Nephron progenitor cell (in vitro differentiated cells): Measurements from ENCODE around the gene SAXO1.

Experiments
- DNase-seq: peaks from one replicate; pipeline ENCODE4 v3.0.0; 2021
- H3K27ac Mint-ChIP-seq: 2 replicates; pipeline ENCODE4 v1.8.0; 2021; ENCODE audit warnings: mild to moderate bottlenecking, moderate library complexity, mixed read lengths
- H3K27me3 Mint-ChIP-seq: 2 replicates; pipeline ENCODE4 v1.8.0; 2021; ENCODE audit warnings: mild to moderate bottlenecking, low read depth, mixed read lengths; ENCODE audit not compliant: poor library complexity
- H3K36me3 Mint-ChIP-seq: 2 replicates; pipeline ENCODE4 v1.8.0; 2021; ENCODE audit warnings: low read depth, mixed read lengths
- H3K4me1 Mint-ChIP-seq: 2 replicates; pipeline ENCODE4 v1.8.0; 2021; ENCODE audit warnings: mixed read lengths
- H3K4me3 Mint-ChIP-seq: 2 replicates; pipeline ENCODE4 v1.8.0; 2021; ENCODE audit warnings: mild to moderate bottlenecking, moderate library complexity, mixed read lengths
- H3K9me3 Mint-ChIP-seq: 2 replicates; pipeline ENCODE4 v1.8.0; 2021; ENCODE audit warnings: mild to moderate bottlenecking, moderate library complexity, mixed read lengths
- TF ChIP-seq, protein P1 (sequence below): fragments of 200-600 bp; sonication (generic); IDR thresholded peaks from 2 replicates; pipeline ENCODE4 v1.5.0; 2021; ENCODE audit warnings: antibody characterized with exemption

SAXO1 gene

DNA sequence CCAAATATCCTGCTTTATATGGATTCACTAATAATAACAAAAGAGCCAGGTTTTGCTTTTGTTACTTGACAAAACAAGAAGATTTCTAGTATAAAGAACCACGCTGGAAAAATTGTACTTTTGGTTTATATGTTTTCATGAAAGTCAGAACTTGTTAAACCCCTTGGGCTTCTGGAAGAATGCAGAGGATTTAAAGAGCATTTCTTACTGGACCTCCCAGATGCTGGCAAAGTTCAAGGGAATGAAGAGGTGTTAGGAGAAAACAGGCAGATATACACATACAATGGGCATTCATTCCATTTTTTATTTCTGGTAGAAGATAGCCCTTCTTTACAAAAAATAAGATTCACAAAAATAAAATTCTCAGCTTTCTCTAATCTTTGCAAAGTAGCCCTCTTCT, 61.1 kb downstream of the SAXO1 start:
- TF ChIP-seq, protein P1, sequence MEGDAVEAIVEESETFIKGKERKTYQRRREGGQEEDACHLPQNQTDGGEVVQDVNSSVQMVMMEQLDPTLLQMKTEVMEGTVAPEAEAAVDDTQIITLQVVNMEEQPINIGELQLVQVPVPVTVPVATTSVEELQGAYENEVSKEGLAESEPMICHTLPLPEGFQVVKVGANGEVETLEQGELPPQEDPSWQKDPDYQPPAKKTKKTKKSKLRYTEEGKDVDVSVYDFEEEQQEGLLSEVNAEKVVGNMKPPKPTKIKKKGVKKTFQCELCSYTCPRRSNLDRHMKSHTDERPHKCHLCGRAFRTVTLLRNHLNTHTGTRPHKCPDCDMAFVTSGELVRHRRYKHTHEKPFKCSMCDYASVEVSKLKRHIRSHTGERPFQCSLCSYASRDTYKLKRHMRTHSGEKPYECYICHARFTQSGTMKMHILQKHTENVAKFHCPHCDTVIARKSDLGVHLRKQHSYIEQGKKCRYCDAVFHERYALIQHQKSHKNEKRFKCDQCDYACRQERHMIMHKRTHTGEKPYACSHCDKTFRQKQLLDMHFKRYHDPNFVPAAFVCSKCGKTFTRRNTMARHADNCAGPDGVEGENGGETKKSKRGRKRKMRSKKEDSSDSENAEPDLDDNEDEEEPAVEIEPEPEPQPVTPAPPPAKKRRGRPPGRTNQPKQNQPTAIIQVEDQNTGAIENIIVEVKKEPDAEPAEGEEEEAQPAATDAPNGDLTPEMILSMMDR, result no peak
- H3K4me1 Mint-ChIP-seq, result peaks cover 47% of the 10 kb centered on the region
- H3K9me3 Mint-ChIP-seq, result peaks cover 15% of the 10 kb centered on the region
- no peak overlapping the region for H3K4me3 Mint-ChIP-seq
- H3K27ac Mint-ChIP-seq, result peak overlapping the region; percentile 20
- H3K36me3 Mint-ChIP-seq, result peaks cover 4% of the 10 kb centered on the region
- DNase-seq, result no peak
- H3K27me3 Mint-ChIP-seq, result peaks cover 10% of the 10 kb centered on the region

DNA sequence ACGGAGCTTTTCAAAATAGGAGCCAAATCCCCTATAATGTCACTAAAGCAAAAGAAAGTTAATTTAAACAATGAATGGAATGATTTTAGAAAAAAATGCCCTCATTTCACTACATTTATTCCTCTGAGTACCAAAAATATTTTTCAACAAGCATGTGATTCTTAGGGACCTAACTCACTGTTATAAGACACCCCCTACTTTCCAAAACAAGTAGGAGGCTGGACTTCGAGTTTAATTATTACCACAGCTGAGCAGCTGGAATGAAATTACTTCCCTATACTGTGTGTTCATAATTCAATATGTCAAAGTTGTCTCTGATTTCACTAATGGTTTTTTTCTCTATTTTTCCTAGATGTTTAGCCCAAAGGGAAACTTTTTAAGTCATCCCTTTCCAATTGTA, 61.6 kb downstream of the SAXO1 start:
- Mint-ChIP-seq H3K4me3 (no peak overlapping the region), H3K36me3 (peaks cover 4% of the 10 kb centered on the region), H3K4me1 (peaks cover 42% of the 10 kb centered on the region), H3K9me3 (peaks cover 20% of the 10 kb centered on the region), H3K27ac (no peak overlapping the region), H3K27me3 (peaks cover 10% of the 10 kb centered on the region)
- TF ChIP-seq, protein P1, result no peak
- no peak for DNase-seq

DNA sequence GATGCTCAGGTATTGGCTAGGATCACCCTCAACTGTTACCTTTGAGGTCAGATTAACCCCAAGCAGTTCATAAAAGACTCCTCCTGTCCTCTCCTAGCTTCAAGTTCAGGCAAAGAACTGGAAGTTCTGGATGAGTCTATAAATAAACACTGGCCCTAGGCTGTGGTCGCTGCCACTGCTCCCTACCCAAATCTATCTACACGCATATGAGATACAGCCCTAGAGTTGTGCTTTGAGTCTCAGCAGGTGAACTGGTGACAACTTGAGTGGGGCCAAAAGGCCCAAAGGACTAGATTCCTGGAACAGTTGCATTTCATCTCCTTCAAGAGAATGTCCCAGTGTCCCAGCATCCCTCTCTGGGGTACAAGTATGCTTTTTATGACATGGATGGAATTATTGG, 62.6 kb downstream of the SAXO1 start:
- TF ChIP-seq, protein P1, result no peak
- peaks cover 32% of the 10 kb centered on the region for H3K4me1 Mint-ChIP-seq
- H3K27me3 Mint-ChIP-seq, result peaks cover 10% of the 10 kb centered on the region
- peaks cover 30% of the 10 kb centered on the region for H3K9me3 Mint-ChIP-seq
- H3K36me3 Mint-ChIP-seq, result peaks cover 4% of the 10 kb centered on the region
- H3K4me3 Mint-ChIP-seq, result no peak overlapping the region
- no peak for DNase-seq
- no peak overlapping the region for H3K27ac Mint-ChIP-seq

DNA sequence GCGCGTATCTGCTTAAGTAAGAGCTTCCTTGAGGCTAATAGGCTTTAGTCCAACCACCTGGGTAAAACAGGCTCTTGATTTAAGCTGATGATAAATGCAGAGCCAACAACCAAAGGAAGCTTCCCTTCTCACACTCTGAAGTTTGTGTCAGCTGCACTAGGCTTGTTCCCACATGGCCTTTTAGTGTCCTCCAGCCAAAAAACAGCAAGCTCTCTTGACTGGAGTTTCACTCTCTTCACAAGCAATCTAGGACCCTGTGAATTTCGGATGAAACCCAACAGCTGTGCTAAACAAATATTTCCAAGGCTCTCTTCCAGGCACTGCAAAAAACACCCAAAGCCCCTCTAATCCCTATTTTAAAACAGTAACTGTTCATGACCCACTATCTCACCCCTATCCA, 63.9 kb downstream of the SAXO1 start:
- peaks cover 43% of the 10 kb centered on the region for H3K9me3 Mint-ChIP-seq
- H3K27me3 Mint-ChIP-seq, result peaks cover 6% of the 10 kb centered on the region
- peak overlapping the region; percentile 44 for H3K27ac Mint-ChIP-seq
- DNase-seq, result no peak
- H3K4me1 Mint-ChIP-seq, result peaks cover 25% of the 10 kb centered on the region
- peaks cover 12% of the 10 kb centered on the region for H3K36me3 Mint-ChIP-seq
- TF ChIP-seq, protein P1, result no peak
- H3K4me3 Mint-ChIP-seq, result no peak overlapping the region

DNA sequence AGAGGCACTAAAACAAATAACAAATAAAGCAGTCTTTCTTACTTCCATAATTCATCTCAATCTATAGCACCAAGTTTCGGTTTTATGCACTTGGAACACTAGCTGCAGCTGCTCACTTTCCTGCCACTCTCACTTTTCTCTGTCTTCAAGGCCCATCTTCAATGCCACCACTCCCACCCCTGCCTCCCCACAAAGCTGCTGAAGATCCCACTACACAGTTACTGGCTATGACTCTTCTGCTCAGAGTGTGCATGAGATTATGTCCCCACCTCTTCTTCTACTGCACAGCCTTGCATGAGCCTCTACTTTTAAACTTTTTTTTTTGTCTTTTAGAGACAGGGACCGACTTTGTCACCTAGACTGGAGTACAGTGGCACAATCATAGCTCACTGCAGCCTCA, 77.4 kb downstream of the SAXO1 start:
- no peaks in the 10 kb centered on the region for H3K36me3 Mint-ChIP-seq
- H3K27me3 Mint-ChIP-seq, result peaks cover 7% of the 10 kb centered on the region
- H3K4me3 Mint-ChIP-seq, result no peak overlapping the region
- no peak overlapping the region for H3K27ac Mint-ChIP-seq
- H3K4me1 Mint-ChIP-seq, result peaks cover 9% of the 10 kb centered on the region
- no peaks in the 10 kb centered on the region for H3K9me3 Mint-ChIP-seq
- TF ChIP-seq, protein P1, result no peak
- DNase-seq, result no peak

DNA sequence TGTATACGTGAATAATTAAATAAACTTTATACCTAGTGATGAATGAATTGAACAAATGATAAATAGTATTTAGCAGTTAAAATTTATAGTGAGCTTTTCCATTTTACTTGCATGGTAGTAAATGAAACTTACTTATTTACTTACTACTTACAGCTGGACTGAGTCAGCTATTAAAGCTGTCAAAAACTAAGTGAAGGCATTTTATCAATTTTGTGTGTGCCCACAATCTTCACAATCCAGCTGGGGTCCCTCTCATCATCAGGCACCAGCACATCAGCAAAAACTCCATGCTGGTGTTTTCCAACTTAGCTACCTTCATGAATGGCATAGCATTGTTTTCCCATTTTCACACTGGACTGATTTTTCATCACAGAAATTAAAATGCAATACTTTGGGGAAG, 81.1 kb downstream of the SAXO1 start:
- TF ChIP-seq, protein P1, result no peak
- H3K4me3 Mint-ChIP-seq, result no peak overlapping the region
- H3K9me3 Mint-ChIP-seq, result no peaks in the 10 kb centered on the region

More for the DNA sequence above, 81.1 kb downstream of the SAXO1 start:
- no peaks in the 10 kb centered on the region for H3K36me3 Mint-ChIP-seq
- DNase-seq, result no peak
- peaks cover 36% of the 10 kb centered on the region for H3K4me1 Mint-ChIP-seq
- no peak overlapping the region for H3K27ac Mint-ChIP-seq
- peaks cover 4% of the 10 kb centered on the region for H3K27me3 Mint-ChIP-seq
